MCF 10A (cell line): ENCODE data around the gene KIF1A. TPM values are rescaled to one million over a fixed set of nuclear protein-coding genes. Genes with fewer than 3 reads are reported as not detected.

ENCODE experiments used
- BruUV-seq: library from RNA; stranded (reverse); fragments of 400-500 nt; replicated peaks from 2 replicates; lab custom pipeline; 2021; lab: Mats Ljungman, UMichigan
- CTCF ChIA-PET: fragments of 300-600 bp; sonication (Branson Sonifier 250); formaldehyde crosslinking; extraction: SDS; loops from one replicate; lab custom pipeline; 2021; ENCODE audit warnings: antibody characterized with exemption, inconsistent platforms; lab: Yijun Ruan, JAX
- POLR2A ChIA-PET: fragments of 300-600, 350-650 bp; sonication (Branson Sonifier 250); formaldehyde crosslinking; extraction: SDS; loops from one replicate; lab custom pipeline; 2020; ENCODE audit warnings: antibody characterized with exemption, inconsistent platforms; lab: Yijun Ruan, JAX
- DNase-seq: peaks from one replicate; pipeline ENCODE4 v3.0.0-alpha.2; 2018; ENCODE audit not compliant: unreplicated experiment
- H3K27ac Mint-ChIP-seq: one replicate; pipeline ENCODE4 v1.8.0; 2022; ENCODE audit warnings: mild to moderate bottlenecking, low read depth, mixed read lengths; ENCODE audit not compliant: unreplicated experiment
- H3K27me3 Mint-ChIP-seq: one replicate; pipeline ENCODE4 v1.8.0; 2022; ENCODE audit warnings: mixed read lengths; ENCODE audit not compliant: insufficient read depth, unreplicated experiment
- H3K36me3 Mint-ChIP-seq: one replicate; pipeline ENCODE4 v1.8.0; 2022; ENCODE audit warnings: mild to moderate bottlenecking, moderate library complexity, mixed read lengths; ENCODE audit not compliant: insufficient read depth, unreplicated experiment
- H3K4me1 Mint-ChIP-seq: one replicate; pipeline ENCODE4 v1.8.0; 2022; ENCODE audit warnings: mixed read lengths; ENCODE audit not compliant: insufficient read depth, unreplicated experiment
- H3K4me3 Mint-ChIP-seq: one replicate; pipeline ENCODE4 v1.8.0; 2022; ENCODE audit warnings: mild to moderate bottlenecking, moderate library complexity, mixed read lengths; ENCODE audit not compliant: unreplicated experiment
- H3K9me3 Mint-ChIP-seq: one replicate; pipeline ENCODE4 v1.8.0; 2022; ENCODE audit warnings: mixed read lengths; ENCODE audit not compliant: unreplicated experiment
- intact Hi-C: fragments of 100-400 bp; cut with micrococcal nuclease; formaldehyde crosslinking; loops from 2 replicates; pipeline ENCODE4 v1.14.1; 2022
- total RNA-seq: library from RNA; stranded (reverse); gene quantifications from 2 replicates; pipeline ENCODE4 v1.2.3, GENCODE V29; 2022
- TF ChIP-seq, protein P1 (sequence below): fragments of 200-600 bp; IDR thresholded peaks from one replicate; pipeline ENCODE4 v1.8.0; 2022; ENCODE audit warnings: antibody characterized with exemption, mild to moderate bottlenecking; ENCODE audit not compliant: unreplicated experiment

Gene KIF1A
- total RNA-seq, 1 experiment from 2014 or later: not detected

DNA sequence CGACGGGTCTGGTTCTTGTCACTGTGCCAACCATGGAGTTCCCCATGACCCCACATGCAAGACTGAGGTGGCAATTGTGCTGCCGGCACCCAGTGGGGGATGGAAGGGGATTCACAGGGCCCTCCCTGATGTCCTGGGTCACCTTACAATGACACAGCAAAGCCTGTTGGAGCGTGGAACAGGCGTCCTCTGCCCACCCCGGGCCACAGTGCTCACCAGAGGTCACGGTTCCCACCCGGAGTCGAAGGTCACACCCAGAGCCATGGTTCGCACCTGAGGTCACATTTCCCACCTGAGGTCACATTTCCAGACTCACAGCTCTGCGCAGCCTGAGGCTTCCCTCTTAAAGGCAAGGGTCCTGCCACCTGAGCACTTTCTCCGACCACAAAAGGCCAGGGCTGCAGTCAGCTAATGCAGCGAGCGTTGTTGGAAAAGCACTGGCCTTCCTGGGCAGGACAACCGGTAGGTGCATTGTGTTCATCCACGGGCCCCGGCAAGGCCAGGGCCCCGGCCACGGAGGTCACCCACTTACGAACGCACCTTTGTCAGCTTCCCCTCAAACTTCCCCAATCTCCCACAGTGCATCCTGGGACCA, 24.0 kb downstream of the KIF1A start:
- Mint-ChIP-seq H3K4me3 (no peak overlapping the region), H3K36me3 (no peaks in the 10 kb centered on the region), H3K4me1 (no peaks in the 10 kb centered on the region), H3K27ac (no peak overlapping the region), H3K9me3 (no peaks in the 10 kb centered on the region), H3K27me3 (peaks cover 64% of the 10 kb centered on the region)
- BruUV-seq: no TSS peak
- ChIA-PET CTCF (no interaction called here), POLR2A (no interaction called here)
- TF ChIP-seq, protein P1, sequence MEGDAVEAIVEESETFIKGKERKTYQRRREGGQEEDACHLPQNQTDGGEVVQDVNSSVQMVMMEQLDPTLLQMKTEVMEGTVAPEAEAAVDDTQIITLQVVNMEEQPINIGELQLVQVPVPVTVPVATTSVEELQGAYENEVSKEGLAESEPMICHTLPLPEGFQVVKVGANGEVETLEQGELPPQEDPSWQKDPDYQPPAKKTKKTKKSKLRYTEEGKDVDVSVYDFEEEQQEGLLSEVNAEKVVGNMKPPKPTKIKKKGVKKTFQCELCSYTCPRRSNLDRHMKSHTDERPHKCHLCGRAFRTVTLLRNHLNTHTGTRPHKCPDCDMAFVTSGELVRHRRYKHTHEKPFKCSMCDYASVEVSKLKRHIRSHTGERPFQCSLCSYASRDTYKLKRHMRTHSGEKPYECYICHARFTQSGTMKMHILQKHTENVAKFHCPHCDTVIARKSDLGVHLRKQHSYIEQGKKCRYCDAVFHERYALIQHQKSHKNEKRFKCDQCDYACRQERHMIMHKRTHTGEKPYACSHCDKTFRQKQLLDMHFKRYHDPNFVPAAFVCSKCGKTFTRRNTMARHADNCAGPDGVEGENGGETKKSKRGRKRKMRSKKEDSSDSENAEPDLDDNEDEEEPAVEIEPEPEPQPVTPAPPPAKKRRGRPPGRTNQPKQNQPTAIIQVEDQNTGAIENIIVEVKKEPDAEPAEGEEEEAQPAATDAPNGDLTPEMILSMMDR: no peak
- DNase-seq: no peak
- intact Hi-C loops: no loop called here

DNA sequence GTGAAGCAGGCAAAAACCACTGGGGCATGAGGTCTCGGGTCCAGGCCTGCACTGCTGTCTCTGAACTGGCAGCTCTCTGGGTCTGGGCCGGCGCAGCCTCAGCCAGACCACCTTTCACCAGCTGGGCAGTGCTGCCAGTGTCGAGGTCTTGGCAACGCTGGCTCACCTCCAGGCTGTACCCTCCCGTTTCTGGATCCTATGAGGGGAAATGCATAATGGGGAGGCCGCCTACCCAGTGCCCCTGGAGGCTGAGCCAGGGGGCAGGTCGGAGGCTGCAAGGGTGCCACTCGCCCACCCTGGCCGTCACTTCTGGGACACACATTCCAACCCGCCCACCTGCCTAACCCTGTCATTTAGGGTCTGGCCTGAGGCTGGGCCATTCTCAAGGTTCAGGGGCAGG, 24.6 kb downstream of the KIF1A start:
- POLR2A ChIA-PET: no interaction called here
- Mint-ChIP-seq H3K27ac (no peak overlapping the region), H3K9me3 (no peaks in the 10 kb centered on the region), H3K36me3 (no peaks in the 10 kb centered on the region), H3K27me3 (peaks cover 59% of the 10 kb centered on the region), H3K4me1 (no peaks in the 10 kb centered on the region), H3K4me3 (no peak overlapping the region)
- BruUV-seq: no TSS peak
- DNase-seq: no peak
- TF ChIP-seq, protein P1: no peak
- CTCF ChIA-PET: no interaction called here
- intact Hi-C loops: no loop called here

DNA sequence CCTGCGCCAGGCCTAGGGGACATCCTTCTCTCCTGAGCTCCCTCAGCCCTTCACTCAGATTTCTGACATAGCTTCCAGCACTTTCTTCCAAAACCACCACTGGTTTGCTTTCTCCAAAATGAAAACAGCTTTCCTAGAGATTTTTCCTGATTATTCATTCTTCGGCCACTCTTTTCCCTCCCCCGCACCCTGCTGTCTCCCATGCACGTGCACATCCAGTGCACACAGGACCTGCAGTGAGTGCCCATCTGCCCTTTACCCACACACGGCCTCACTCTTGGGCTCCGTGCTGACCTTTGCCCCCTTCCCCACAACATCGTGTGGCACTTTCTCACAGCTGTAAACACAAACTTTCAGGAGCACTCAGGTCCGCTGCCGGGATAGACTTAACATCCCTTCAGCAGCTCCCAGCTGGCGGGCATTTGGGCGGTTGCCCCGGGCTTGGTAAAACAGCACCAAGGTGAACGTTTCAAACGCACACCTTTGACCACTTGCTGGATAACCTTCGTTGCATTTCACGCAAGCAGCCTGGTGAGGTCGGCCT, 25.8 kb downstream of the KIF1A start:
- H3K4me1 Mint-ChIP-seq: no peaks in the 10 kb centered on the region
- H3K27ac Mint-ChIP-seq: no peak overlapping the region
- ChIA-PET CTCF (no interaction called here), POLR2A (no interaction called here)
- no TSS peak for BruUV-seq
- intact Hi-C loops: no loop called here
- no peaks in the 10 kb centered on the region for H3K36me3 Mint-ChIP-seq
- no peaks in the 10 kb centered on the region for H3K9me3 Mint-ChIP-seq
- DNase-seq: no peak
- H3K4me3 Mint-ChIP-seq: no peak overlapping the region
- H3K27me3 Mint-ChIP-seq: peaks cover 47% of the 10 kb centered on the region
- TF ChIP-seq, protein P1: no peak

DNA sequence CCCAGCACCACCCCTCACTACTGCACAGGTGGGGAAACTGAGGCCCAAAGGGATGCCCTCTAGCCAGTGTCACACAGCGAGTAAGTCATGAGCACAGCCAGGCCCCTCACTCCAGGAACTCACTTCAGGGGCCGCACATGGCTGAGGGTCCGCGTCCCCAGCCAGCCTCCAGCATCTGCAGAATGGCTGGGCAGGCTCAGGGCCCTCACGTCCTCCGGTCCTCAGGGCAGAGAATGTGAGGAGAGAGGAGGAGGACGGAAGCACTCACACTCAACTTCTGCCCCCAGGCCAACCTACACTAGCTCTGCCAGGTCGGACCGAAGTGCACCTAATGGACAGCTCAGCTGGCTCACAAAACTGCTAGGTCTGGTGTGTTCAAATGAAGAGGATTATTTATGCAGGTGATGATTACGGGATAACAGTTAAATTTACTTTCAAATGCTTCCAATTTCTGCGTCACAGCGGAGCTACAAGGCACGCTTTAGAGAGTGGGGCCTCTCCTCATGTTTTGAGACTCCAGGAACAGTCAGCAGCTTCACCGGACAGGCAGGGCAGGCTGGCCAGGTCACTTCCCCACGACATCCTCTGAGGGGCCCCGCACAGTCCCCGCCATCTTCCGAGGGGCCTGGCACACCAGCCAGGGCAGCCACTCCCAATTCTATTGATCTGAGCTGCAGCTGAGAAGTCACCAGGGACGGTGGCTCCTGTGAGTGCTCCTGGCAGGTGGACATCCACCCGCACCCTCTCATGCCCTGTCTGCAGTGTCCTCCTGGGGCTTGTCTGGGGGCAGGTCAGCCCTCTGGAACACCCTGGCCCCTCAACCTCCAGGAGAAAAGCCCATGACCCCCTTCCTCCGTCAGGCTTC, 26.5 kb downstream of the KIF1A start:
- TF ChIP-seq, protein P1: no peak
- intact Hi-C loops: no loop called here
- H3K9me3 Mint-ChIP-seq: no peaks in the 10 kb centered on the region
- BruUV-seq: no TSS peak
- no peak overlapping the region for H3K27ac Mint-ChIP-seq
- H3K4me3 Mint-ChIP-seq: no peak overlapping the region
- peaks cover 46% of the 10 kb centered on the region for H3K27me3 Mint-ChIP-seq
- H3K4me1 Mint-ChIP-seq: no peaks in the 10 kb centered on the region
- CTCF ChIA-PET: no interaction called here
- DNase-seq: no peak
- H3K36me3 Mint-ChIP-seq: no peaks in the 10 kb centered on the region
- POLR2A ChIA-PET: no interaction called here
